Transverse colon (tissue), 3 donors: ENCODE results near the gene VGLL4.

Experiments
- EP300 ChIP-seq: sonication (generic); formaldehyde crosslinking; IDR thresholded peaks from one replicate; pipeline ENCODE4 v1.6.1; 2017; ENCODE audit warnings: antibody characterized with exemption, low read depth
- POLR2A ChIP-seq: fragments of 450-650 bp; IDR thresholded peaks from one replicate; pipeline ENCODE4 v1.6.1; 2016; ENCODE audit warnings: antibody characterized with exemption, mild to moderate bottlenecking, moderate library complexity
- TF ChIP-seq, protein P1 (sequence below), 5 experiments: fragments of 200-600 bp in 3 of 5; fragments of 450-650 bp in 2 of 5; sonication (generic) in 3 of 5; IDR thresholded peaks; 1 replicate in 2 of 5; 2 replicates in 3 of 5; pipeline ENCODE4 v1.5.1; 2016 to 2017; ENCODE audit warnings: antibody characterized with exemption in 5 of 5, inconsistent platforms in 3 of 5, mild to moderate bottlenecking in 2 of 5, moderate library complexity in 1 of 5

DNA sequence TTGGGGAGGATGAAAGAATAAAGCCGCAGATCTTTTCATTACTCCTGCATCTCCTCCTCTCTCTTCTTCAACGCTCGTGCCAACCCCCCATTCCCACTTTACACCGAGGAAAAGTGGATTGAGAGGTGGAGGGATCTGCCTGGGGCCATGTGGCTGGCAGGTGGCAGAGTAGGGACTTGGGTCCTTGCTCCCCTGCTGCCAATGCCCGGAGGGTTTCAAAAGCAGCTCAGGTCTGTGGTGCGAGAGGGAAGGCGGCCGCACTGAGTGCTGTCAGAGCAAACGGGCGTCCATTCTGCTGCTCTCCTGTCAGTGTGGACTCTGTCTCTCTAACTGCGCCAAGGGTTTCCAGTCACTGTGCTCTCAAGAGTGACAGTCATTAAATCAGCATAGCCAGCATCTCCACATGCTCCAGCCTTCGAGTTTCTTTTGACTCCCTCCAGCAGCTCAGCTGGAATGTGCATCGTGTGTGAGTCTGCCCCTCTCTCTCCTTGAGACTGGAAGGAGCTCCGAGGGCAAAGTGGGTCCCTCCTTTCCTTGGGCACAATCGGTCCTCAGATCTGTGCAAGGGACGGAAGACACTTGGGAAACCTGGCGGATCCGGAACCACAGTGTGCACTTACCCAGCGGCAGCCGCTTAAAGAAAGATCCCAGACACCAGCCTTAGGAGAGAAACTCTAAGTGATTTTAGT lies 68.6 kb downstream of the VGLL4 start:
- TF ChIP-seq, protein P1, sequence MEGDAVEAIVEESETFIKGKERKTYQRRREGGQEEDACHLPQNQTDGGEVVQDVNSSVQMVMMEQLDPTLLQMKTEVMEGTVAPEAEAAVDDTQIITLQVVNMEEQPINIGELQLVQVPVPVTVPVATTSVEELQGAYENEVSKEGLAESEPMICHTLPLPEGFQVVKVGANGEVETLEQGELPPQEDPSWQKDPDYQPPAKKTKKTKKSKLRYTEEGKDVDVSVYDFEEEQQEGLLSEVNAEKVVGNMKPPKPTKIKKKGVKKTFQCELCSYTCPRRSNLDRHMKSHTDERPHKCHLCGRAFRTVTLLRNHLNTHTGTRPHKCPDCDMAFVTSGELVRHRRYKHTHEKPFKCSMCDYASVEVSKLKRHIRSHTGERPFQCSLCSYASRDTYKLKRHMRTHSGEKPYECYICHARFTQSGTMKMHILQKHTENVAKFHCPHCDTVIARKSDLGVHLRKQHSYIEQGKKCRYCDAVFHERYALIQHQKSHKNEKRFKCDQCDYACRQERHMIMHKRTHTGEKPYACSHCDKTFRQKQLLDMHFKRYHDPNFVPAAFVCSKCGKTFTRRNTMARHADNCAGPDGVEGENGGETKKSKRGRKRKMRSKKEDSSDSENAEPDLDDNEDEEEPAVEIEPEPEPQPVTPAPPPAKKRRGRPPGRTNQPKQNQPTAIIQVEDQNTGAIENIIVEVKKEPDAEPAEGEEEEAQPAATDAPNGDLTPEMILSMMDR (IDR thresholded peaks at IDR 0.05): no peak
- TF ChIP-seq POLR2A (no peak), EP300 (no peak)
